Neural cell (in vitro differentiated cells): ENCODE measurements around the gene CTSV. TPM values are rescaled to one million over a fixed set of nuclear protein-coding genes. Genes with fewer than 3 reads are reported as not detected.
"Not testable (repeated sequence)": the region's sequence is repeated elsewhere in the genome, so short reads cannot be mapped to it uniquely, and the experiment has no call there.

Experiments
- H2AFZ ChIP-seq: fragments of 200-600, 300-800 bp; sonication (generic), shearing (Covaris generic); 2 replicates; pipeline ENCODE4 v1.6.0; 2014; ENCODE audit warnings: low read depth, mild to moderate bottlenecking, antibody characterized with exemption, low read length, moderate library complexity
- H3F3A ChIP-seq: fragments of 200-600 bp; shearing (Covaris generic); 2 replicates; pipeline ENCODE4 v1.6.1; 2016; ENCODE audit warnings: mild to moderate bottlenecking, moderate library complexity, mixed read lengths, antibody characterized with exemption, low read length; ENCODE audit not compliant: insufficient read depth, poor library complexity, severe bottlenecking
- H3K27ac ChIP-seq: fragments of 200-600, 300-800 bp; sonication (generic), shearing (Covaris generic); 2 replicates; pipeline ENCODE4 v1.5.1; 2014; ENCODE audit warnings: mild to moderate bottlenecking, low read length, moderate library complexity
- H3K27me3 ChIP-seq: fragments of 300-800, 200-600 bp; sonication (generic), shearing (Covaris generic); 2 replicates; pipeline ENCODE4 v1.6.0; 2014; ENCODE audit warnings: mild to moderate bottlenecking, low read depth, low read length, moderate library complexity; ENCODE audit not compliant: insufficient read depth
- H3K36me3 ChIP-seq: fragments of 300-800, 200-600 bp; sonication (generic), shearing (Covaris generic); 2 replicates; pipeline ENCODE4 v1.5.1; 2014; ENCODE audit warnings: mild to moderate bottlenecking, antibody characterized with exemption, low read length, moderate library complexity; ENCODE audit not compliant: insufficient read depth
- H3K4me2 ChIP-seq: fragments of 300-800, 200-600 bp; sonication (generic), shearing (Covaris generic); 2 replicates; pipeline ENCODE4 v1.6.0; 2014; ENCODE audit warnings: mild to moderate bottlenecking, low read length
- H3K4me3 ChIP-seq: fragments of 300-800, 200-600 bp; sonication (generic), shearing (Covaris generic); 2 replicates; pipeline ENCODE4 v1.5.1; 2014; ENCODE audit warnings: mild to moderate bottlenecking, low read length, moderate library complexity
- H3K79me2 ChIP-seq: fragments of 200-600 bp; shearing (Covaris generic); replicated peaks from 2 replicates; pipeline ENCODE4 v1.6.0; 2014; ENCODE audit warnings: mild to moderate bottlenecking, low read length, moderate library complexity; ENCODE audit not compliant: insufficient read depth
- H3K9ac ChIP-seq: fragments of 300-800, 200-600 bp; sonication (generic), shearing (Covaris generic); 2 replicates; pipeline ENCODE4 v1.6.1; 2016; ENCODE audit warnings: mild to moderate bottlenecking, low read length, mixed read lengths
- H3K9me2 ChIP-seq: fragments of 200-600 bp; shearing (Covaris generic); 2 replicates; pipeline ENCODE4 v1.6.1; 2016; ENCODE audit warnings: mild to moderate bottlenecking, low read length, mixed read lengths; ENCODE audit not compliant: insufficient read depth
- H3K9me3 ChIP-seq: fragments of 200-600, 300-800 bp; sonication (generic), shearing (Covaris generic); 2 replicates; pipeline ENCODE4 v1.6.1; 2016; ENCODE audit warnings: mild to moderate bottlenecking, mixed run types, low read length, moderate library complexity, mixed read lengths
- H4K20me1 ChIP-seq: fragments of 200-600 bp; shearing (Covaris generic); 2 replicates; pipeline ENCODE4 v1.6.1; 2016; ENCODE audit warnings: mild to moderate bottlenecking, mixed run types; ENCODE audit not compliant: insufficient read depth
- CTCF ChIP-seq: fragments of 450-650 bp; IDR thresholded peaks from 2 replicates; pipeline ENCODE4 v1.5.1; 2014; ENCODE audit warnings: antibody characterized with exemption, mild to moderate bottlenecking, moderate library complexity; ENCODE audit not compliant: poor library complexity, severe bottlenecking
- EP300 ChIP-seq: fragments of 450-650 bp; conservative IDR thresholded peaks from 2 replicates; pipeline ENCODE4 v1.6.1; 2014; ENCODE audit warnings: antibody characterized with exemption, mild to moderate bottlenecking, moderate library complexity; ENCODE audit not compliant: poor library complexity, severe bottlenecking
- EZH2 ChIP-seq: fragments of 200-600, 300-800 bp; shearing (Covaris generic), sonication (generic); IDR thresholded peaks from 2 replicates; pipeline ENCODE4 v1.6.1; 2014; ENCODE audit warnings: antibody characterized with exemption, low read length, borderline replicate concordance, mild to moderate bottlenecking; ENCODE audit not compliant: insufficient read depth, poor library complexity, severe bottlenecking
- MXI1 ChIP-seq: fragments of 450-650 bp; conservative IDR thresholded peaks from 2 replicates; pipeline ENCODE4 v1.6.1; 2014; ENCODE audit warnings: antibody characterized with exemption, mild to moderate bottlenecking; ENCODE audit not compliant: poor library complexity, severe bottlenecking
- POLR2AphosphoS5 ChIP-seq: IDR thresholded peaks from 2 replicates; pipeline ENCODE4 v1.6.1; 2012
- RAD21 ChIP-seq: fragments of 450-650 bp; conservative IDR thresholded peaks from 2 replicates; pipeline ENCODE4 v1.6.1; 2014; ENCODE audit warnings: antibody characterized with exemption, mild to moderate bottlenecking, moderate library complexity
- REST ChIP-seq: IDR thresholded peaks from 2 replicates; pipeline ENCODE4 v1.6.1; 2012; ENCODE audit warnings: borderline replicate concordance
- SMC3 ChIP-seq: fragments of 450-650 bp; conservative IDR thresholded peaks from 2 replicates; pipeline ENCODE4 v1.6.1; 2014; ENCODE audit warnings: antibody characterized with exemption, mild to moderate bottlenecking, moderate library complexity; ENCODE audit not compliant: poor library complexity
- TAF1 ChIP-seq: IDR thresholded peaks from 2 replicates; pipeline ENCODE4 v1.6.1; 2012; ENCODE audit warnings: low read depth
- polyA plus RNA-seq: library from polyadenylated mRNA; depleted of rRNA; stranded (reverse); fragments of >200 nt; gene quantifications from 2 replicates; pipeline ENCODE4 v1.2.3, GENCODE V29; 2014

CTSV gene
- polyA plus RNA-seq, 1 donor from 2014 or later, result 1.8 TPM

- H3K4me2 ChIP-seq, result no peak overlapping the region
- no peaks in the 10 kb centered on the region for H4K20me1 ChIP-seq
- no peak overlapping the region for H3K9ac ChIP-seq
- no peaks in the 10 kb centered on the region for H3K9me2 ChIP-seq
- H3K27me3 ChIP-seq, result no peaks in the 10 kb centered on the region
- TF ChIP-seq REST (no peak), EP300 (no peak), POLR2AphosphoS5 (no peak), RAD21 (no peak), TAF1 (no peak), EZH2 (no peak), MXI1 (no peak), CTCF (no peak), SMC3 (no peak)
- H3F3A ChIP-seq, result no peaks in the 10 kb centered on the region
- no peak overlapping the region for H3K27ac ChIP-seq
- no peak overlapping the region for H3K4me3 ChIP-seq
- H3K36me3 ChIP-seq, result no peaks in the 10 kb centered on the region
- no peaks in the 10 kb centered on the region for H3K9me3 ChIP-seq
- H3K79me2 ChIP-seq, result no peaks in the 10 kb centered on the region
- no peak overlapping the region for H2AFZ ChIP-seq
These were observed 33.4 kb upstream of the CTSV start for GRCh38 chr9:97072285-97072776.

- H3F3A ChIP-seq, H2AFZ ChIP-seq, H3K27ac ChIP-seq, H3K79me2 ChIP-seq, H3K4me3 ChIP-seq, H3K36me3 ChIP-seq, H3K9me3 ChIP-seq, H3K27me3 ChIP-seq, H3K9ac ChIP-seq, H4K20me1 ChIP-seq, H3K4me2 ChIP-seq, H3K9me2 ChIP-seq: not testable (repeated sequence)
These were observed 31.4 kb upstream of the CTSV start for GRCh38 chr9:97070325-97070724.

- no peaks in the 10 kb centered on the region for H3K9me2 ChIP-seq
- H3K4me2 ChIP-seq, result no peak overlapping the region
- no peak overlapping the region for H3K9ac ChIP-seq
- no peaks in the 10 kb centered on the region for H4K20me1 ChIP-seq
- H3F3A ChIP-seq, result no peaks in the 10 kb centered on the region
- H3K9me3 ChIP-seq, result no peaks in the 10 kb centered on the region
- TF ChIP-seq EP300 (no peak), RAD21 (no peak), REST (no peak), SMC3 (no peak), EZH2 (no peak), MXI1 (no peak), CTCF (no peak), TAF1 (no peak), POLR2AphosphoS5 (no peak)
- H3K27ac ChIP-seq, result no peak overlapping the region
- no peaks in the 10 kb centered on the region for H3K79me2 ChIP-seq
- no peaks in the 10 kb centered on the region for H3K36me3 ChIP-seq
- no peak overlapping the region for H2AFZ ChIP-seq
- H3K27me3 ChIP-seq, result no peaks in the 10 kb centered on the region
- H3K4me3 ChIP-seq, result no peak overlapping the region
These were observed 28.5 kb upstream of the CTSV start for GRCh38 chr9:97067490-97067889.
